Neural progenitor cell (in vitro differentiated cells): ENCODE results near the gene DDAH1. TPM values are rescaled to one million over a fixed set of nuclear protein-coding genes. Genes with fewer than 3 reads are reported as not detected.
"Not testable (repeated sequence)": the region's sequence is repeated elsewhere in the genome, so short reads cannot be mapped to it uniquely, and the experiment has no call there.

Experiments
- DNase-seq: peaks from one replicate; pipeline ENCODE4 v3.0.0-alpha.2; 2016; ENCODE audit warnings: low spot score
- H2AFZ ChIP-seq: fragments of 200-600 bp; sonication (generic); replicated peaks from 2 replicates; pipeline ENCODE4 v1.6.1; 2016; ENCODE audit warnings: antibody characterized with exemption
- H3F3A ChIP-seq: fragments of 200-600 bp; sonication (generic); 2 replicates; pipeline ENCODE4 v1.6.1; 2016; ENCODE audit warnings: antibody characterized with exemption, low read depth
- H3K27ac ChIP-seq: fragments of 200-600 bp; sonication (generic); 2 replicates; pipeline ENCODE4 v1.5.1; 2016; ENCODE audit warnings: mild to moderate bottlenecking
- H3K27me3 ChIP-seq: fragments of 200-600 bp; sonication (generic); 2 replicates; pipeline ENCODE4 v1.6.1; 2016; ENCODE audit warnings: mild to moderate bottlenecking, moderate library complexity
- H3K36me3 ChIP-seq: fragments of 200-600 bp; sonication (generic); 2 replicates; pipeline ENCODE4 v1.5.1; 2016
- H3K4me1 ChIP-seq: fragments of 200-600 bp; sonication (generic); 2 replicates; pipeline ENCODE4 v1.6.1; 2016; ENCODE audit warnings: mixed run types
- H3K4me2 ChIP-seq: fragments of 200-600 bp; sonication (generic); 2 replicates; pipeline ENCODE4 v1.6.1; 2016
- H3K4me3 ChIP-seq: fragments of 200-600 bp; sonication (generic); 2 replicates; pipeline ENCODE4 v1.5.1; 2016
- H3K79me2 ChIP-seq: fragments of 200-600 bp; sonication (generic); 2 replicates; pipeline ENCODE4 v1.6.1; 2016; ENCODE audit warnings: low read depth
- H3K9ac ChIP-seq: fragments of 200-600 bp; sonication (generic); 2 replicates; pipeline ENCODE4 v1.6.1; 2016
- H3K9me3 ChIP-seq: fragments of 200-600 bp; sonication (generic); 2 replicates; pipeline ENCODE4 v1.5.1; 2016; ENCODE audit warnings: low read depth
- H4K20me1 ChIP-seq: fragments of 200-600 bp; sonication (generic); 2 replicates; pipeline ENCODE4 v1.6.1; 2016; ENCODE audit warnings: low read depth
- H3K27ac Mint-ChIP-seq: 3 replicates; pipeline ENCODE4 v1.8.0; 2021; ENCODE audit warnings: mixed read lengths
- H3K27me3 Mint-ChIP-seq: 2 replicates; pipeline ENCODE4 v1.8.0; 2022; ENCODE audit warnings: low read depth, mild to moderate bottlenecking, inconsistent platforms, moderate library complexity, mixed read lengths; ENCODE audit not compliant: insufficient read depth
- H3K36me3 Mint-ChIP-seq: 3 replicates; pipeline ENCODE4 v1.8.0; 2021; ENCODE audit warnings: mixed read lengths
- H3K4me1 Mint-ChIP-seq: 3 replicates; pipeline ENCODE4 v1.8.0; 2021; ENCODE audit warnings: mixed read lengths
- H3K4me3 Mint-ChIP-seq: 3 replicates; pipeline ENCODE4 v1.8.0; 2021; ENCODE audit warnings: mild to moderate bottlenecking, moderate library complexity, mixed read lengths
- H3K9me3 Mint-ChIP-seq: 3 replicates; pipeline ENCODE4 v1.8.0; 2020; ENCODE audit warnings: mixed read lengths
- CTCF ChIP-seq: fragments of 200-600 bp; sonication (generic); IDR thresholded peaks from 2 replicates; pipeline ENCODE4 v1.5.1; 2017; ENCODE audit warnings: antibody characterized with exemption, mild to moderate bottlenecking
- EZH2 ChIP-seq: fragments of 200-600 bp; sonication (generic); IDR thresholded peaks from 2 replicates; pipeline ENCODE4 v1.6.1; 2017; ENCODE audit warnings: antibody characterized with exemption, mild to moderate bottlenecking, moderate library complexity
- EZH2phosphoT487 ChIP-seq: fragments of 200-600 bp; sonication (generic); IDR thresholded peaks from 2 replicates; pipeline ENCODE4 v1.6.1; 2017; ENCODE audit warnings: antibody characterized with exemption
- total RNA-seq: library from RNA; depleted of rRNA; stranded (reverse); fragments of >200 nt; gene quantifications from 2 replicates; pipeline ENCODE4 v1.2.3, GENCODE V29; 2015; ENCODE audit warnings: low replicate concordance

Gene DDAH1
- total RNA-seq, result 18.9 and 23.1 TPM in 2 replicates

- Mint-ChIP-seq H3K27me3 (peaks cover 4% of the 10 kb centered on the region), H3K27ac (no peak within 1 kb of the TSS), H3K9me3 (no peaks in the 10 kb centered on the region), H3K4me3 (peak within 1 kb of the TSS; percentile 87), H3K4me1 (peaks cover 26% of the 10 kb centered on the region), H3K36me3 (no peaks in the 10 kb centered on the region)
- Histone ChIP-seq H3K9ac (no peak within 1 kb of the TSS), H3K4me2 (peak within 1 kb of the TSS; percentile 81), H3K9me3 (no peaks in the 10 kb centered on the region), H3K27me3 (peaks cover 42% of the 10 kb centered on the region), H3K27ac (no peak within 1 kb of the TSS), H4K20me1 (no peaks in the 10 kb centered on the region), H3K4me1 (peaks cover 5% of the 10 kb centered on the region), H2AFZ (peak within 1 kb of the TSS; percentile 94), H3F3A (no peaks in the 10 kb centered on the region), H3K79me2 (peaks cover 6% of the 10 kb centered on the region), H3K4me3 (peak within 1 kb of the TSS; percentile 58), H3K36me3 (no peaks in the 10 kb centered on the region)
- peak; percentile 86 for DNase-seq
- no peak for TF ChIP-seq CTCF
- TF ChIP-seq EZH2phosphoT487, result no peak
- TF ChIP-seq EZH2, result no peak
These were observed at the start of gene DDAH1 for GRCh38 chr1:85465099-85465785. Gene DDAH1, minus strand, starts transcription at chr1:85465159. Its CDS starts 114 bp downstream, at chr1:85465045.

- DNase-seq, H3K9me3 Mint-ChIP-seq, H3K27me3 Mint-ChIP-seq, H2AFZ ChIP-seq, H3K4me2 ChIP-seq, H3K36me3 ChIP-seq, H4K20me1 ChIP-seq, H3K9ac ChIP-seq, H3K79me2 ChIP-seq, H3K4me1 Mint-ChIP-seq, H3K4me3 ChIP-seq, H3K36me3 Mint-ChIP-seq, H3K9me3 ChIP-seq, H3K27ac ChIP-seq, H3K4me3 Mint-ChIP-seq, H3K4me1 ChIP-seq, H3F3A ChIP-seq, H3K27me3 ChIP-seq, H3K27ac Mint-ChIP-seq: not testable (repeated sequence)
These were observed 49.0 kb upstream of the DDAH1 start for GRCh38 chr1:85513998-85514397.

- H3K4me3 Mint-ChIP-seq, result no peak overlapping the region
- H3K27me3 Mint-ChIP-seq, result peaks cover 4% of the 10 kb centered on the region
- Histone ChIP-seq H4K20me1 (no peaks in the 10 kb centered on the region), H3K4me2 (no peak overlapping the region), H3K4me3 (no peak overlapping the region), H3K27ac (no peak overlapping the region), H3K9ac (no peak overlapping the region), H2AFZ (no peak overlapping the region), H3K36me3 (no peaks in the 10 kb centered on the region), H3K4me1 (peaks cover 4% of the 10 kb centered on the region), H3K79me2 (no peaks in the 10 kb centered on the region), H3K9me3 (no peaks in the 10 kb centered on the region), H3F3A (no peaks in the 10 kb centered on the region), H3K27me3 (no peaks in the 10 kb centered on the region)
- H3K36me3 Mint-ChIP-seq, result peaks cover 3% of the 10 kb centered on the region
- DNase-seq, result no peak
- peaks cover 7% of the 10 kb centered on the region for H3K4me1 Mint-ChIP-seq
- TF ChIP-seq CTCF (no peak), EZH2phosphoT487 (no peak), EZH2 (no peak)
- peaks cover 11% of the 10 kb centered on the region for H3K9me3 Mint-ChIP-seq
- no peak overlapping the region for H3K27ac Mint-ChIP-seq
These were observed 39.5 kb upstream of the DDAH1 start for GRCh38 chr1:85504417-85504816.

GRCh38 chr1:85502625-85503083, 37.7 kb upstream of the DDAH1 start:
- Histone ChIP-seq H3K27me3 (no peaks in the 10 kb centered on the region), H3K27ac (no peak overlapping the region), H3F3A (no peaks in the 10 kb centered on the region), H3K9ac (no peak overlapping the region), H4K20me1 (no peaks in the 10 kb centered on the region), H3K79me2 (no peaks in the 10 kb centered on the region), H2AFZ (peak overlapping the region; percentile 96), H3K4me2 (no peak overlapping the region), H3K4me1 (peaks cover 4% of the 10 kb centered on the region), H3K9me3 (no peaks in the 10 kb centered on the region), H3K36me3 (no peaks in the 10 kb centered on the region), H3K4me3 (no peak overlapping the region)
- peak; percentile 69 for DNase-seq
- peaks cover 4% of the 10 kb centered on the region for H3K27me3 Mint-ChIP-seq
- peaks cover 11% of the 10 kb centered on the region for H3K9me3 Mint-ChIP-seq
- no peak overlapping the region for H3K4me3 Mint-ChIP-seq
- TF ChIP-seq CTCF (peak; percentile 66), EZH2 (no peak), EZH2phosphoT487 (no peak)
- peaks cover 7% of the 10 kb centered on the region for H3K4me1 Mint-ChIP-seq
- H3K27ac Mint-ChIP-seq, result peak overlapping the region; percentile 78
- H3K36me3 Mint-ChIP-seq, result peaks cover 3% of the 10 kb centered on the region
